Neural progenitor cell (in vitro differentiated cells): ENCODE results near the gene NBDY.

Experiments used
- EZH2 ChIP-seq: fragments of 200-600 bp; sonication (generic); IDR thresholded peaks from 2 replicates; pipeline ENCODE4 v1.6.1; 2017; ENCODE audit warnings: antibody characterized with exemption, mild to moderate bottlenecking, moderate library complexity
- EZH2phosphoT487 ChIP-seq: fragments of 200-600 bp; sonication (generic); IDR thresholded peaks from 2 replicates; pipeline ENCODE4 v1.6.1; 2017; ENCODE audit warnings: antibody characterized with exemption
- TF ChIP-seq, protein P1 (sequence below): fragments of 200-600 bp; sonication (generic); IDR thresholded peaks from 2 replicates; pipeline ENCODE4 v1.5.1; 2017; ENCODE audit warnings: antibody characterized with exemption, mild to moderate bottlenecking

DNA sequence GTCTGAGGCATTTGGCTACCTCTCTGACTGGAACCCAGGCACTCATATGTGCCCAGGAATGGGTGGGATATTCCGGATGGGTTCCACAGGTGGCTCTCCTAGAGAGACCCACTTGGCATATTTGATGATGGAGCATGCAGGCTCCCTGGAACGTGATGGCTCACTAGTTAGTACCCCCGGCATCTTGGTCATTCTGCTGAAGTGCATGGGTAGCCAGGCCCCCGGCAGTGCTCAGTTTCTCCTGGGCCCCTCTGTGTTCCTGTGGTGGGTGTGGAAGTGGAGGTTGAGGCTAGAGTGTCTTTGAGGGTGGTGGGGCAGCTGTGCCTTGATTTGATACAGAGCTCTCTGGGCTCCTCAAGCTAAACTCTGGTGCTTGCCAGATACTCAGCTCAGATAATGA lies 29.4 kb downstream of the NBDY start:
- TF ChIP-seq, protein P1, sequence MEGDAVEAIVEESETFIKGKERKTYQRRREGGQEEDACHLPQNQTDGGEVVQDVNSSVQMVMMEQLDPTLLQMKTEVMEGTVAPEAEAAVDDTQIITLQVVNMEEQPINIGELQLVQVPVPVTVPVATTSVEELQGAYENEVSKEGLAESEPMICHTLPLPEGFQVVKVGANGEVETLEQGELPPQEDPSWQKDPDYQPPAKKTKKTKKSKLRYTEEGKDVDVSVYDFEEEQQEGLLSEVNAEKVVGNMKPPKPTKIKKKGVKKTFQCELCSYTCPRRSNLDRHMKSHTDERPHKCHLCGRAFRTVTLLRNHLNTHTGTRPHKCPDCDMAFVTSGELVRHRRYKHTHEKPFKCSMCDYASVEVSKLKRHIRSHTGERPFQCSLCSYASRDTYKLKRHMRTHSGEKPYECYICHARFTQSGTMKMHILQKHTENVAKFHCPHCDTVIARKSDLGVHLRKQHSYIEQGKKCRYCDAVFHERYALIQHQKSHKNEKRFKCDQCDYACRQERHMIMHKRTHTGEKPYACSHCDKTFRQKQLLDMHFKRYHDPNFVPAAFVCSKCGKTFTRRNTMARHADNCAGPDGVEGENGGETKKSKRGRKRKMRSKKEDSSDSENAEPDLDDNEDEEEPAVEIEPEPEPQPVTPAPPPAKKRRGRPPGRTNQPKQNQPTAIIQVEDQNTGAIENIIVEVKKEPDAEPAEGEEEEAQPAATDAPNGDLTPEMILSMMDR, result no peak
- no peak for TF ChIP-seq EZH2
- no peak for TF ChIP-seq EZH2phosphoT487
